HG02840 (cell line): ENCODE results near the gene CBLN3.

Experiments used
- ATAC-seq: cut with Tn5 transposase; IDR thresholded peaks from one replicate; pipeline ENCODE4 v1.9.1; 2021; ENCODE audit warnings: mild to moderate bottlenecking, moderate library complexity, moderate number of reproducible peaks; ENCODE audit not compliant: unreplicated experiment, low FRiP score

Gene CBLN3

GRCh38 chr14:24426912-24427536 lies 2.4 kb downstream of the CBLN3 start:
- ATAC-seq, result no peak

DNA sequence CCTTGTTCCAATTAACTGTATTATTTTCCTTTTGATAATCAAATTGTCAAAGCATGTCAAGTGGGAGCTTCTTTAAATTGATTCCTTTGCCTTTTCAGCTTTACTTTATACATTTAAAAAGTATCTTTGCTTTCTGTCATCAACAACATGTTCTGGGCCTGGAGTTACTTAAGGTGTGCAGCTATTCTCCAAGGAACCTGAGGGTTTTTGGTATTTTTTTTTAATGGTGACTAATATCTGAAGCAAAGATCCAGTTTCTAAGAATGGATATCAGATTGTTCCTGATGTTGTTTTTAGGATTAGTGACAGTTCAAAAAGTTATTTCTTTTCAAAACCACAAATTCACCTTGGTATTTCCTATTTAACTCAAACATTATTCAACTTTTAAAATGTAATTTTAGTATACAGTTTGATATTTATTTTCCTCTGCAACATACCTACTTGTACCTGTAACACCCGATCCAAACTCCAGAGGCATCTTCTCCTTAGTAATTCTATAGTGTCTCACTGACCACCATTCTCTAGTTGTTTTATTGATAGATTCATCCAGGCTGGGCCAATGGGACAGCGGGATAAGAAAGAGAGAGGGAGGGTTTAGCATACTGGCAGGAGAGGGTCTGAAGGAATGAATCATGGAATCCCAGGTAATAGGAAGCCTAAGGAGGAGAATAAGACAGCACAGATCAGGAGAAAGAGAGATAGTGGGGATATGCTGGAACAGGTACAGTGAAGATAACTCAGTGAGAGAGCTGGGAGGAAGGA lies 3.1 kb downstream of the CBLN3 start:
- ATAC-seq, result no peak

- no peak for ATAC-seq
Measured at GRCh38 chr14:24425704-24426103, 3.8 kb downstream of the CBLN3 start.

DNA sequence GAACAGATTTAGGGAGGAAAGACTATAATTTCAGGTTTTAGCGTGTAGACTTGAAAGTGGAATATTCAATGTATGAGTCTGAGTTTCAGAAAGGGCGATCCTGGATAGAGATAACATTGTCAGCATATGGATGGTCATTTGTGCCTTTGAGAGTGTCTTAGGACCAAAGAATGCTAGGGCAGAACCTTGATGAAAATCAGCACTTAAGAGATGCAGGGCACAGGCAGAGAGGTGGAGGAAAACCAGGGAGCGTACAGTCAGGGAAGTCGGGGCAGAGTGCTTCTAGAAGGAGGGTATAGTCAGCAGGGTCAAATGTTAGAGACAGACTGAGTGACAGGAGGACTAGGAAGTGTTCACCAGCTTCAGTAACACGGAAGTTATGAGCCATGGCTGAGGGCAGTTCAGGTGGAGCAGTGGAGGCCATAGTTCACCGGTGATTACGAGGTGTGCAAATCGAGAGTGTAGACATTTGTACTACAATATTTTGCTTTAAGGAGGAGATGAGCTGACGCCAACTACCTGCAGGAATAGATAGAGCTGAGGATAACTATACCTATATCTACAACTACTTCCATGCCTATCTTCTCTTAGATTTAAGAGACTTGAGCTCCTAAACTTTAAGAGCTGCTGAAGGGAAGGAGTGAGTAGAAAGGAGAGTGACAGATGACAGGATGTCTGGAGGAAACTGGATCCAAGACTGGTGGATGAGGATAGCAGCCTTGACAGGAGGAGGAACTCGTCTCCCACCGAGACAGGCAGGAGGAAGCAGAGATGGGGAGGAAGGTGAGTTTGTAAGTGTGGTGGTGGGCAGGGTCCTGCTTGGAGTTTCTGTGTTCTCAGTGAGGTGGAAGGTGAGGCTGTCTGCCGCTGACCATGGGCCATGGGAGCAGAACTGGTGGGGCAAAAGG lies 6.5 kb downstream of the CBLN3 start:
- no peak for ATAC-seq

DNA sequence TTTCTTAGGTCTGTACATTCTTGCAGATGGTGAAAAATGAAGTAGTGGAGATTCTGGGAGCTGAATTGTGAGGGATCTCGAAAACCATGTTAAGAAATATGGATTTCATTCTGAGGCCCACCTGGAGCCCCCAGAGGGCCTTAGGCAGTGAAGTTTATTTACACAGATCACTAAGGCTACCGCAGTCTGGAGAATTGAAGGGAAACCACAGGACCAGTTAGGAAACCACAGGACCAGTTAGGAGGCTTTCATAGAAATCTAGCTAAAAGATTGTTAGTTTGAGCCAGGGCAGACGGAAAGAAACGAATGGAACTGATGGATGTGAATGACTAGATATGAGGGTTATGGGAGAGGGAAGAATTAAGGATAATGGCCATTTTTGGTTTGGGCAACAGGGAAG lies 7.2 kb downstream of the CBLN3 start:
- ATAC-seq, result no peak

DNA sequence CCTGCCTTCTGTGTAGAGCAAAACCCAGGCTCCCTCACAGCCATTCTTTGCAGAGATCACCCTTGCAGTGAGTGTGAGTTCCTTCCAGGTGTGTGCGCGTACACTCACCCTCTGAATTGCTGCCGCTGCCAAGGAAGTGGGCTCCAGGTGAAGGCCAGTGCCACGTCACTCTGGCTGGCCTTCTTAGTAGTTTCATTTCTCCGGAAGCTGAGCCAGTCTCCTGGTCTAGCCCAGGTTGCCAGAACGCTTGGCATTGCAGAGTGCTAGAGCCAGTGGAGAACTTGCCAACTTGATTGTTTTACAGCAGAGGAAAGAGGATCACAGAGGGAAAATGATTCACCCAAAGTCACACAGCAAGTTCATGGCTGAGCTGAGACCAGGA lies 11.0 kb downstream of the CBLN3 start:
- ATAC-seq, result no peak

DNA sequence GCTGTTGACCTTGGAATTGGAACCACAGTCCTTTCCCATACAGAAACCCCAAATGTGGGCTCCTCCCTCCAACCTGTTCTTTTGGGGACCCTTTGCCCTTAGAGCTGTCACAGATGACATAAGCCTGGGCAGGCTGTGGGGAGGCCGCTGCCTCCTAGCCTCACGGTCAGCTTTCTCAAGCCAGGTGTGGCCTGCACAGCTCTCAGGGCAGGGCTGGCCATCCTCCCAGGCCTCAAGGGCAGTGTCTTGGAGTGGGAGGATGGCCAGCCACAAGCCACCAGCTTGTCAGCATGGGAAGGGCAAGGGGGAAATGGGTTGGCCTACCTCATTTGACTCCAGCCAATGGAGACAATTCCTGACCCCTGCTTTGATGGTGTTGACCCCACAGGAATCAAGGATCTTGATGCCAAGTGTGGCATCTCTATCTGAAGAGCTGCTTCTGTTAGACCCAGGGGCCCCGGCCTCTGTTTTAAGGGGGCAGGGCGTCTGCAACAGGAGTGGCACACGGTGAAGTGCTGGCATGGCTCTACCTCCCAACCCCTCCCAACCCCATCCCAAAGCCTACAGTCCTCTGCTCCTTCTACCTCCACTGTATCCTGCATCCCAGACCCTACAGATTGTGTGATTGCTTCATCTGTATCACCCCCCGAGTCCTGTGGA lies 11.5 kb downstream of the CBLN3 start:
- ATAC-seq, result no peak

- ATAC-seq, result no peak
Measured at GRCh38 chr14:24416932-24417619, 12.4 kb downstream of the CBLN3 start.

DNA sequence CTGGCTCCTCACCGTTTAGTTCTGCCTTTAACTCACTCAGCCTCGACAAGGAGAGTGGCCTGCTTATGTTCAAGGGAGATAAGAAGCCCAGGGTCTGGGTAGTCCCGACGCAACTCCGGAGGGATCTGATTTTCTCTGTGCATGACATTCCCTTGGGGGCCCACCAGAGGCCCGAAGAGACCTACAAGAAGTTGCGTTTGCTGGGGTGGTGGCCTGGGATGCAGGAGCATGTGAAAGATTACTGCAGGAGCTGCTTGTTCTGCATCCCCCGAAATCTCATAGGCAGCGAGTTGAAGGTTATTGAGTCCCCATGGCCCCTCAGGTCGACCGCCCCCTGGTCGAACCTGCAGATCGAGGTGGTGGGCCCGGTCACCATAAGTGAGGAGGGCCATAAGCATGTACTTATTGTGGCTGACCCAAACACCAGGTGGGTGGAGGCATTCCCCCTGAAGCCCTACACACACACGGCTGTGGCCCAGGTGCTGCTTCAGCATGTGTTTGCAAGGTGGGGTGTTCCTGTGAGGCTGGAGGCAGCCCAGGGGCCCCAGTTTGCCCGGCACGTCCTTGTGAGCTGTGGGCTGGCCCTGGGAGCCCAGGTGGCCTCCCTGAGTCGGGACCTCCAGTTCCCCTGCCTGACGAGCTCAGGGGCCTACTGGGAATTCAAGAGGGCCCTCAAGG lies 13.1 kb downstream of the CBLN3 start:
- ATAC-seq, result no peak

DNA sequence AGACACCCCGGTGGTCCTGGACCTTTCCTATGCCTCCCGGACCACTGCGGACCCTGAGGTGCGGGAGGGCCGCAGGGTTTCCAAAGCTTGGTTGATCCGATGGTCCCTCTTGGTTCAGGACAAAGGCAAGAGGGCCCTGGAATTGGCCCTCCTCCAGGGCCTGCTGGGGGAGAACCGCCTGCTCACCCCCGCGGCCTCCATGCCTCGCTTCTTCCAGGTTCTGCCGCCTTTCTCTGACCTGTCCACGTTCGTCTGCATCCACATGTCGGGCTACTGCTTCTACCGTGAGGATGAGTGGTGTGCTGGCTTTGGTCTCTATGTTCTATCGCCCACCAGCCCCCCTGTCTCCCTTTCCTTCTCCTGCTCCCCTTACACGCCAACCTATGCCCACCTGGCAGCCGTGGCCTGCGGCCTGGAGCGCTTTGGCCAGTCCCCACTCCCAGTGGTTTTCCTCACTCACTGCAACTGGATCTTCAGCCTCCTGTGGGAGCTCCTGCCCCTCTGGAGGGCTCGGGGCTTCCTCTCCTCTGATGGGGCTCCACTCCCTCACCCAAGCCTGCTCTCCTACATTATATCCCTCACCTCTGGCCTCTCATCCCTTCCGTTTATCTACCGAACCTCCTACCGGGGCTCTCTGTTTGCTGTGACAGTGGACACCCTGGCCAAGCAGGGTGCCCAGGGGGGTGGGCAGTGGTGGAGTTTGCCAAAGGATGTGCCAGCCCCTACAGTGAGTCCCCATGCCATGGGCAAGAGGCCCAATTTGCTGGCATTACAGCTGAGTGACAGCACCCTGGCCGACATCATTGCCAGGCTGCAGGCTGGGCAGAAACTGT lies 13.8 kb downstream of the CBLN3 start:
- no peak for ATAC-seq

DNA sequence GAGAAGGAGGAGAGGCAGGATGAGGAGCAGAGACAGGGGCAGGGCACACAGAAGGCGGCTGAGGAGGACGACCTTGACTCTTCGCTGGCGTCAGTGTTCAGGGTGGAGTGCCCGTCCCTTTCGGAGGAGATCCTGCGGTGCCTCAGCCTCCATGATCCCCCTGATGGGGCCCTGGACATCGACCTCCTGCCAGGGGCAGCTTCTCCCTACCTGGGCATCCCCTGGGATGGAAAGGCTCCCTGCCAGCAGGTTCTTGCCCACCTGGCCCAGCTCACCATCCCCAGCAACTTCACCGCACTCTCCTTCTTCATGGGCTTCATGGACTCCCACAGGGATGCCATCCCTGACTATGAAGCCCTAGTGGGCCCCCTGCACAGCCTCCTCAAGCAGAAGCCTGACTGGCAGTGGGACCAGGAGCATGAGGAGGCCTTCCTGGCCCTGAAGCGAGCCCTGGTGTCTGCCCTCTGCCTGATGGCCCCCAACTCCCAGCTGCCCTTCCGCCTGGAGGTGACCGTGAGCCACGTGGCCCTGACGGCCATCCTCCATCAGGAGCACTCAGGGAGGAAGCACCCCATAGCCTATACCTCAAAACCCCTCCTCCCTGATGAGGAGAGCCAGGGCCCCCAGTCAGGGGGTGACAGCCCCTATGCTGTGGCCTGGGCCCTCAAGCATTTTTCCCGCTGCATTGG lies 14.6 kb downstream of the CBLN3 start:
- ATAC-seq, result no peak

GRCh38 chr14:24414077-24414476 lies 15.4 kb downstream of the CBLN3 start:
- ATAC-seq, result no peak

GRCh38 chr14:24411443-24412389 lies 17.8 kb downstream of the CBLN3 start:
- ATAC-seq, result no peak

DNA sequence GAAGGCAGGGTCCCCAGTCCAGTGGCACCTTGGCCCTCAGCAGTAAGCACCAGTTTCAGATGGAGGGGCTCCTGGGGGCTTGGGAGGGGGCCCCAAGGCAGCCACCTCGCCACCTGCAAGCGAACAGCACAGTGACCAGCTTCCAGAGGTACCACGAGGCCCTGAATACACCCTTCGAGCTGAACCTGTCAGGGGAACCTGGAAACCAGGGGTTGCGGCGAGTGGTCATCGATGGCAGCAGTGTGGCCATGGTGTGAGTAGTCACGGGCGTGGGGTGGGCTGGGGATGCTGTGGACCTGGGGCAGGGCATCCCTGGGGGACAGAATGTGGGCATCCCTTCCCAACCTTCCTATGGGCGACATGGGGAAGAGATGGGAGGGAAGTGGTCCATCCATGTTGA lies 19.5 kb downstream of the CBLN3 start:
- no peak for ATAC-seq

GRCh38 chr14:24409192-24409591 lies 20.3 kb downstream of the CBLN3 start:
- ATAC-seq, result no peak

DNA sequence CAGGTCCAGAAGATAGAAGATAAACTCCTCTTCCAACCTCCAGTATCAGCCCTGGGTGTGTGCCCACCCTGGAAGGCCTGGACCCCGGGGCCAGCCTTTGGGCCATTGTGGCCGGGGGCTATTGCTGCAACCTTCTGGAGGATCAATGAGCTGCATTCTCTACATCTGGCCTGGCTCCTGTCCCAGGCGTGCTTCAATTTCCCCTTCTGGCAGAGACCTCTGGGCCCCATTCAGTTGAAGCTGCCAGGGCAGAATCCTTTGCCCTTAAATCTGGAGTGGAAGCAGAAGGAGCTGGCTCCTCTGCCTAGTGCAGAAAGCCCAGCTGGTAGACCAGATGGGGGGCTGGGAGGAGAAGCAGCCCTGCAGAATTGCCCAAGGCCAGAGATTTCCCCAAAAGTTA lies 20.7 kb downstream of the CBLN3 start:
- ATAC-seq, result no peak
